ENCODE measurements around the gene CDCP2. TPM values are rescaled to one million over a fixed set of nuclear protein-coding genes. Genes with fewer than 3 reads are reported as not detected.

Gene CDCP2
- total and polyA plus RNA-seq, 2 experiments from 2014 or later: not detected

DNA sequence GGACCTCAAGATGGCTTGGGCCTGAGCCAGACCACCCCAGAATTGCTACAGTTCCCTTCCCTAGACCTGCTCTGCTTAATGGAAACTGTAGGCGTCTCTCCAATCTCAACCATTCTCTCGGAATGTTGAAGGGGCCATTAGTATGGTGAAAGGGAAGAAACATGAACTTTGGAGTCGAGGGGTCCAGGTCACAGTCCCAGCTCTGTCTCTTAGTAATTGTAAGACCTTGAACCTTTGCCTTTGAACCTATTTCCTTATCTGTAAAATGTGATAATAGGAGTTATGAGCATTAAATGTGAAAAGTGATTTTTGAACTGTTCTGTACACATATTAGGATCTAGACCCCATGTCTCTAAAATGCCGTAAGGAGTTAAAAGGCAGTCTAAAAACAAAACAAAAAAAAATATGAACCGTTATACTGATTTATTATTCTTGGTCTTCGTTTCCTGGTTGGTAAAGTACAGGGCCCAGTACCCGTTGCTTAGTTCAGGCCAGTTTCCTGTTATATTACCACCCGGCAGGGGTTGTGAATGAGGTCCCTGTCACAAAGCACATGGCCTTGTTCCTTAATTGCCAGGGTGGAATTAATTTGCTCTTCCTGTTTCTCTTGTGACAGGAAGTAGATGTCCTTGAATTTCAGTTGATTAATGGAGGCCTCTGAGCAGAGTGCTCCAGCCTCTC, 57.1 kb downstream of the CDCP2 start:
- H3K9me3 Mint-ChIP-seq: no peaks in the 10 kb centered on the region
- Histone ChIP-seq H3K27ac (ENCODE audit: low read depth) (no peak overlapping the region), H3K4me3 (no peak overlapping the region)

More for the DNA sequence above, 57.1 kb downstream of the CDCP2 start:
- H3F3A ChIP-seq (replicated peaks; ENCODE audit: low read depth): no peaks in the 10 kb centered on the region
- DNase-seq (ENCODE audit: low spot score): no peak
- Mint-ChIP-seq H3K27me3 (ENCODE audit: insufficient read depth, low read depth, poor library complexity) (no peaks in the 10 kb centered on the region), H3K27ac (no peak overlapping the region), H3K4me3 (no peak overlapping the region), H3K4me1 (peaks cover 10% of the 10 kb centered on the region), H3K36me3 (ENCODE audit: low read depth) (no peaks in the 10 kb centered on the region)
- H3K9me2 ChIP-seq (ENCODE audit: insufficient read depth): no peaks in the 10 kb centered on the region
- H4K20me1 ChIP-seq (replicated peaks; ENCODE audit: insufficient read depth): no peaks in the 10 kb centered on the region
- H2AFZ ChIP-seq: no peak overlapping the region
- no peak for ATAC-seq
- TF ChIP-seq NANOG (IDR thresholded peaks at IDR 0.05; ENCODE audit: borderline replicate concordance): no peak
- no peak for TF ChIP-seq POLR2AphosphoS5 (IDR thresholded peaks at IDR 0.05; ENCODE audit: low read depth)
- TF ChIP-seq, protein P1, sequence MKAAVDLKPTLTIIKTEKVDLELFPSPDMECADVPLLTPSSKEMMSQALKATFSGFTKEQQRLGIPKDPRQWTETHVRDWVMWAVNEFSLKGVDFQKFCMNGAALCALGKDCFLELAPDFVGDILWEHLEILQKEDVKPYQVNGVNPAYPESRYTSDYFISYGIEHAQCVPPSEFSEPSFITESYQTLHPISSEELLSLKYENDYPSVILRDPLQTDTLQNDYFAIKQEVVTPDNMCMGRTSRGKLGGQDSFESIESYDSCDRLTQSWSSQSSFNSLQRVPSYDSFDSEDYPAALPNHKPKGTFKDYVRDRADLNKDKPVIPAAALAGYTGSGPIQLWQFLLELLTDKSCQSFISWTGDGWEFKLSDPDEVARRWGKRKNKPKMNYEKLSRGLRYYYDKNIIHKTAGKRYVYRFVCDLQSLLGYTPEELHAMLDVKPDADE (IDR thresholded peaks at IDR 0.05): no peak
- TF ChIP-seq EZH2phosphoT487 (IDR thresholded peaks at IDR 0.05; ENCODE audit: unreplicated experiment): no peak
- no peak for TF ChIP-seq EZH2 (IDR thresholded peaks at IDR 0.05; ENCODE audit: low read depth, unreplicated experiment)
- no peak for TF ChIP-seq ZNF331 (CRISPR knock-in tag; IDR thresholded peaks at IDR 0.05; ENCODE audit: low read depth)
- no peak for TF ChIP-seq CREB1 (CRISPR knock-in tag; IDR thresholded peaks at IDR 0.05; ENCODE audit: low read depth)
- TF ChIP-seq, protein P2, sequence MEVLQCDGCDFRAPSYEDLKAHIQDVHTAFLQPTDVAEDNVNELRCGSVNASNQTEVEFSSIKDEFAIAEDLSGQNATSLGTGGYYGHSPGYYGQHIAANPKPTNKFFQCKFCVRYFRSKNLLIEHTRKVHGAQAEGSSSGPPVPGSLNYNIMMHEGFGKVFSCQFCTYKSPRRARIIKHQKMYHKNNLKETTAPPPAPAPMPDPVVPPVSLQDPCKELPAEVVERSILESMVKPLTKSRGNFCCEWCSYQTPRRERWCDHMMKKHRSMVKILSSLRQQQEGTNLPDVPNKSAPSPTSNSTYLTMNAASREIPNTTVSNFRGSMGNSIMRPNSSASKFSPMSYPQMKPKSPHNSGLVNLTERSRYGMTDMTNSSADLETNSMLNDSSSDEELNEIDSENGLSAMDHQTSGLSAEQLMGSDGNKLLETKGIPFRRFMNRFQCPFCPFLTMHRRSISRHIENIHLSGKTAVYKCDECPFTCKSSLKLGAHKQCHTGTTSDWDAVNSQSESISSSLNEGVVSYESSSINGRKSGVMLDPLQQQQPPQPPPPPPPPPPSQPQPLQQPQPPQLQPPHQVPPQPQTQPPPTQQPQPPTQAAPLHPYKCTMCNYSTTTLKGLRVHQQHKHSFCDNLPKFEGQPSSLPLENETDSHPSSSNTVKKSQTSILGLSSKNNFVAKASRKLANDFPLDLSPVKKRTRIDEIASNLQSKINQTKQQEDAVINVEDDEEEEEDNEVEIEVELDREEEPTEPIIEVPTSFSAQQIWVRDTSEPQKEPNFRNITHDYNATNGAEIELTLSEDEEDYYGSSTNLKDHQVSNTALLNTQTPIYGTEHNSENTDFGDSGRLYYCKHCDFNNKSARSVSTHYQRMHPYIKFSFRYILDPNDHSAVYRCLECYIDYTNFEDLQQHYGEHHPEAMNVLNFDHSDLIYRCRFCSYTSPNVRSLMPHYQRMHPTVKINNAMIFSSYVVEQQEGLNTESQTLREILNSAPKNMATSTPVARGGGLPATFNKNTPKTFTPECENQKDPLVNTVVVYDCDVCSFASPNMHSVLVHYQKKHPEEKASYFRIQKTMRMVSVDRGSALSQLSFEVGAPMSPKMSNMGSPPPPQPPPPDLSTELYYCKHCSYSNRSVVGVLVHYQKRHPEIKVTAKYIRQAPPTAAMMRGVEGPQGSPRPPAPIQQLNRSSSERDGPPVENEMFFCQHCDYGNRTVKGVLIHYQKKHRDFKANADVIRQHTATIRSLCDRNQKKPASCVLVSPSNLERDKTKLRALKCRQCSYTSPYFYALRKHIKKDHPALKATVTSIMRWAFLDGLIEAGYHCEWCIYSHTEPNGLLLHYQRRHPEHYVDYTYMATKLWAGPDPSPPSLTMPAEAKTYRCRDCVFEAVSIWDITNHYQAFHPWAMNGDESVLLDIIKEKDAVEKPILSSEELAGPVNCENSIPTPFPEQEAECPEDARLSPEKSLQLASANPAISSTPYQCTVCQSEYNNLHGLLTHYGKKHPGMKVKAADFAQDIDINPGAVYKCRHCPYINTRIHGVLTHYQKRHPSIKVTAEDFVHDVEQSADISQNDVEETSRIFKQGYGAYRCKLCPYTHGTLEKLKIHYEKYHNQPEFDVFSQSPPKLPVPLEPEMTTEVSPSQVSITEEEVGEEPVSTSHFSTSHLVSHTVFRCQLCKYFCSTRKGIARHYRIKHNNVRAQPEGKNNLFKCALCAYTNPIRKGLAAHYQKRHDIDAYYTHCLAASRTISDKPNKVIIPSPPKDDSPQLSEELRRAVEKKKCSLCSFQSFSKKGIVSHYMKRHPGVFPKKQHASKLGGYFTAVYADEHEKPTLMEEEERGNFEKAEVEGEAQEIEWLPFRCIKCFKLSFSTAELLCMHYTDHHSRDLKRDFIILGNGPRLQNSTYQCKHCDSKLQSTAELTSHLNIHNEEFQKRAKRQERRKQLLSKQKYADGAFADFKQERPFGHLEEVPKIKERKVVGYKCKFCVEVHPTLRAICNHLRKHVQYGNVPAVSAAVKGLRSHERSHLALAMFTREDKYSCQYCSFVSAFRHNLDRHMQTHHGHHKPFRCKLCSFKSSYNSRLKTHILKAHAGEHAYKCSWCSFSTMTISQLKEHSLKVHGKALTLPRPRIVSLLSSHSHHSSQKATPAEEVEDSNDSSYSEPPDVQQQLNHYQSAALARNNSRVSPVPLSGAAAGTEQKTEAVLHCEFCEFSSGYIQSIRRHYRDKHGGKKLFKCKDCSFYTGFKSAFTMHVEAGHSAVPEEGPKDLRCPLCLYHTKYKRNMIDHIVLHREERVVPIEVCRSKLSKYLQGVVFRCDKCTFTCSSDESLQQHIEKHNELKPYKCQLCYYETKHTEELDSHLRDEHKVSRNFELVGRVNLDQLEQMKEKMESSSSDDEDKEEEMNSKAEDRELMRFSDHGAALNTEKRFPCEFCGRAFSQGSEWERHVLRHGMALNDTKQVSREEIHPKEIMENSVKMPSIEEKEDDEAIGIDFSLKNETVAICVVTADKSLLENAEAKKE (CRISPR knock-in tag; IDR thresholded peaks at IDR 0.05): no peak
- TF ChIP-seq, protein P3, sequence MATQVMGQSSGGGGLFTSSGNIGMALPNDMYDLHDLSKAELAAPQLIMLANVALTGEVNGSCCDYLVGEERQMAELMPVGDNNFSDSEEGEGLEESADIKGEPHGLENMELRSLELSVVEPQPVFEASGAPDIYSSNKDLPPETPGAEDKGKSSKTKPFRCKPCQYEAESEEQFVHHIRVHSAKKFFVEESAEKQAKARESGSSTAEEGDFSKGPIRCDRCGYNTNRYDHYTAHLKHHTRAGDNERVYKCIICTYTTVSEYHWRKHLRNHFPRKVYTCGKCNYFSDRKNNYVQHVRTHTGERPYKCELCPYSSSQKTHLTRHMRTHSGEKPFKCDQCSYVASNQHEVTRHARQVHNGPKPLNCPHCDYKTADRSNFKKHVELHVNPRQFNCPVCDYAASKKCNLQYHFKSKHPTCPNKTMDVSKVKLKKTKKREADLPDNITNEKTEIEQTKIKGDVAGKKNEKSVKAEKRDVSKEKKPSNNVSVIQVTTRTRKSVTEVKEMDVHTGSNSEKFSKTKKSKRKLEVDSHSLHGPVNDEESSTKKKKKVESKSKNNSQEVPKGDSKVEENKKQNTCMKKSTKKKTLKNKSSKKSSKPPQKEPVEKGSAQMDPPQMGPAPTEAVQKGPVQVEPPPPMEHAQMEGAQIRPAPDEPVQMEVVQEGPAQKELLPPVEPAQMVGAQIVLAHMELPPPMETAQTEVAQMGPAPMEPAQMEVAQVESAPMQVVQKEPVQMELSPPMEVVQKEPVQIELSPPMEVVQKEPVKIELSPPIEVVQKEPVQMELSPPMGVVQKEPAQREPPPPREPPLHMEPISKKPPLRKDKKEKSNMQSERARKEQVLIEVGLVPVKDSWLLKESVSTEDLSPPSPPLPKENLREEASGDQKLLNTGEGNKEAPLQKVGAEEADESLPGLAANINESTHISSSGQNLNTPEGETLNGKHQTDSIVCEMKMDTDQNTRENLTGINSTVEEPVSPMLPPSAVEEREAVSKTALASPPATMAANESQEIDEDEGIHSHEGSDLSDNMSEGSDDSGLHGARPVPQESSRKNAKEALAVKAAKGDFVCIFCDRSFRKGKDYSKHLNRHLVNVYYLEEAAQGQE (IDR thresholded peaks at IDR 0.05; ENCODE audit: unreplicated experiment): no peak
- TF ChIP-seq JUNB (IDR thresholded peaks at IDR 0.05; ENCODE audit: unreplicated experiment): no peak
- TF ChIP-seq STAT1 (IDR thresholded peaks at IDR 0.05; ENCODE audit: unreplicated experiment): no peak
- no peak for TF ChIP-seq ZNF114 (CRISPR knock-in tag; IDR thresholded peaks at IDR 0.05)
- TF ChIP-seq, protein P4, sequence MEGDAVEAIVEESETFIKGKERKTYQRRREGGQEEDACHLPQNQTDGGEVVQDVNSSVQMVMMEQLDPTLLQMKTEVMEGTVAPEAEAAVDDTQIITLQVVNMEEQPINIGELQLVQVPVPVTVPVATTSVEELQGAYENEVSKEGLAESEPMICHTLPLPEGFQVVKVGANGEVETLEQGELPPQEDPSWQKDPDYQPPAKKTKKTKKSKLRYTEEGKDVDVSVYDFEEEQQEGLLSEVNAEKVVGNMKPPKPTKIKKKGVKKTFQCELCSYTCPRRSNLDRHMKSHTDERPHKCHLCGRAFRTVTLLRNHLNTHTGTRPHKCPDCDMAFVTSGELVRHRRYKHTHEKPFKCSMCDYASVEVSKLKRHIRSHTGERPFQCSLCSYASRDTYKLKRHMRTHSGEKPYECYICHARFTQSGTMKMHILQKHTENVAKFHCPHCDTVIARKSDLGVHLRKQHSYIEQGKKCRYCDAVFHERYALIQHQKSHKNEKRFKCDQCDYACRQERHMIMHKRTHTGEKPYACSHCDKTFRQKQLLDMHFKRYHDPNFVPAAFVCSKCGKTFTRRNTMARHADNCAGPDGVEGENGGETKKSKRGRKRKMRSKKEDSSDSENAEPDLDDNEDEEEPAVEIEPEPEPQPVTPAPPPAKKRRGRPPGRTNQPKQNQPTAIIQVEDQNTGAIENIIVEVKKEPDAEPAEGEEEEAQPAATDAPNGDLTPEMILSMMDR (conservative IDR thresholded peaks at IDR 0.05; ENCODE audit: low read depth in 2 of 2): no peak
- no peaks in the 10 kb centered on the region for H3K27me3 ChIP-seq (ENCODE audit: insufficient read depth)
- no peaks in the 10 kb centered on the region for H3K79me2 ChIP-seq (replicated peaks; ENCODE audit: insufficient read depth)
- H3K36me3 ChIP-seq (ENCODE audit: insufficient read depth): no peaks in the 10 kb centered on the region
- 0 out of 2 replicates have a peak, but pooled peaks cover 4% of the 10 kb centered on the region for H3K4me1 ChIP-seq (ENCODE audit: insufficient read depth)
- no peak overlapping the region for H3K4me2 ChIP-seq

Data from GM23338 (cell line).